Pancreas (tissue), 10 donors: ENCODE results near the gene PRSS27. TPM values are rescaled to one million over a fixed set of nuclear protein-coding genes. Genes with fewer than 3 reads are reported as not detected.
"Not testable (repeated sequence)": the region's sequence is repeated elsewhere in the genome, so short reads cannot be mapped to it uniquely, and the experiment has no call there.

ENCODE experiments used
- ATAC-seq, 4 donors: fragments of 200-7000 bp; cut with Tn5 transposase; one replicate each; pipeline versions ENCODE4 v1.8.0 to v1.9.1; 2020; ENCODE audit warnings: mild to moderate bottlenecking in 4 of 4, moderate library complexity in 4 of 4
- DNase-seq, 6 donors: peaks; one replicate each; pipeline ENCODE4 v3.0.0-alpha.2; 2020
- FAIRE-seq: peaks from 2 replicates; lab custom pipeline; 2012; peaks lifted over from hg19 to GRCh38; lab: Jason Lieb, UNC
- H3K27ac ChIP-seq, 4 donors: fragments of 200-600 bp; sonication (generic); 1 replicate in 3 of 4; 2 replicates in 1 of 4; pipeline versions ENCODE4 v1.5.0 to v1.8.0; 2020
- H3K27me3 ChIP-seq, 4 donors: fragments of 200-600 bp; one replicate each; pipeline ENCODE4 v1.8.0; 2021
- H3K36me3 ChIP-seq, 3 donors: fragments of 200-600 bp; sonication (generic) in 1 of 3; one replicate each; pipeline versions ENCODE4 v1.5.0 to v1.8.0; 2020 to 2021
- H3K4me1 ChIP-seq, 3 donors: fragments of 200-600 bp; one replicate each; pipeline ENCODE4 v1.8.0; 2021
- H3K4me3 ChIP-seq, 4 donors: fragments of 200-600 bp; sonication (generic) in 2 of 4; one replicate each; pipeline versions ENCODE4 v1.5.0 to v1.8.0; 2020 to 2021
- H3K9me3 ChIP-seq, 4 donors: fragments of 200-600 bp; one replicate each; pipeline ENCODE4 v1.8.0; 2021
- CTCF ChIP-seq, 4 donors: fragments of 200-600 bp; sonication (generic) in 3 of 4; IDR thresholded peaks; one replicate each; pipeline versions ENCODE4 v1.5.0 to v1.8.0; 2021; ENCODE audit warnings: antibody characterized with exemption in 4 of 4
- WGBS, 2 donors: extraction: QIAGEN DNeasy Blood & Tissue Kit; methylation state at CpG; one replicate each; pipeline ENCODE4 v1.1.7; 2013; 5-methylcytosine and 5-hydroxymethylcytosine counted together
- intact Hi-C, 3 donors: fragments of 100-400 bp; cut with DNase I; formaldehyde crosslinking; loops; one replicate each; pipeline versions ENCODE4 v1.11.1 to v1.14.2; 2022
- polyA plus RNA-seq, 2 donors: library from polyadenylated mRNA; stranded (reverse); fragments of 200-250 nt; gene quantifications; one replicate each; pipeline ENCODE4 v1.2.3, GENCODE V29; 2013
- total RNA-seq, 6 donors: library from RNA; stranded (reverse); fragmentation: NEBNext Ultra II Directional in 4 of 6; extraction: Animal tissue kit (Norgen Biotek cat#: 25700) in 4 of 6; gene quantifications; one replicate each; pipeline versions ENCODE4 v1.2.1 to v1.2.4, GENCODE V29; 2021 to 2023
- donor health status: healthy with polysubstance abuse.
- donor health status: DM: no; HTN: no; CAD: no; lungs with moderate emphysema.
- donor health status: DM: no; HTN: no; CAD: no.
- donor health status: control.
- donor health status: control.
- donor health status: Bipolar disorder and iron deficiency.
- donor health status: DM: yes; HTN: yes; CAD: no.
- donor health status: DM: no; HTN: no; CAD: no.
- donor health status: DM: no; HTN: no; CAD: no.
- donor health status: DM: yes; HTN: yes; CAD: no.

PRSS27 gene
- total and polyA plus RNA-seq, 8 donors: 0.22 to 2.1 (median 0.56) TPM

GRCh38 chr16:2676937-2677336 lies 43.1 kb downstream of the PRSS27 start:
- H3K4me3 ChIP-seq, H3K27ac ChIP-seq, DNase-seq, FAIRE-seq, H3K27me3 ChIP-seq, H3K9me3 ChIP-seq, intact Hi-C loops, H3K4me1 ChIP-seq, H3K36me3 ChIP-seq, ATAC-seq: not testable (repeated sequence)
- WGBS, 2 donors: 90 to 99% methylated on average over 3 of the region's 3 CpGs

GRCh38 chr16:2675714-2676113 lies 44.3 kb downstream of the PRSS27 start:
- WGBS, 2 donors: 76 to 85% methylated on average over 16 of the region's 16 CpGs
- ATAC-seq (no peak), FAIRE-seq (no peak), DNase-seq (no peak)
- intact Hi-C loops: no loop called here
- H3K27ac ChIP-seq: no peak overlapping the region
- H3K27me3 ChIP-seq: no peaks in the 10 kb centered on the region
- H3K4me1 ChIP-seq: peaks cover 0 to 6% (median 5%) of the 10 kb centered on the region in 3 donors
- H3K9me3 ChIP-seq: no peaks in the 10 kb centered on the region
- H3K4me3 ChIP-seq: no peak overlapping the region
- H3K36me3 ChIP-seq: no peaks in the 10 kb centered on the region
- no peak for TF ChIP-seq CTCF (IDR thresholded peaks at IDR 0.05)

- 80 to 82% methylated on average over 7 of the region's 7 CpGs for WGBS, 2 donors
- ATAC-seq (no peak), DNase-seq (no peak), FAIRE-seq (no peak)
- no peak overlapping the region for H3K4me3 ChIP-seq
- H3K36me3 ChIP-seq: no peaks in the 10 kb centered on the region
- no peaks in the 10 kb centered on the region for H3K27me3 ChIP-seq
- H3K9me3 ChIP-seq: no peaks in the 10 kb centered on the region
- TF ChIP-seq CTCF (IDR thresholded peaks at IDR 0.05): no peak
- no peak overlapping the region for H3K27ac ChIP-seq
- peaks cover 0 to 6% (median 5%) of the 10 kb centered on the region in 3 donors for H3K4me1 ChIP-seq
- intact Hi-C loops: no loop called here
Measured at GRCh38 chr16:2675021-2675420, 45.0 kb downstream of the PRSS27 start.

GRCh38 chr16:2673066-2673999 lies 46.7 kb downstream of the PRSS27 start:
- ATAC-seq (peak; percentile 96 to 98 (median 96)), FAIRE-seq (no peak), DNase-seq (peak; percentile 95 to 98 (median 97))
- 0 to 1% methylated on average over 64 to 107 of the region's 107 CpGs for WGBS, 2 donors
- peaks cover 0 to 3% (median 0%) of the 10 kb centered on the region in 3 donors for H3K36me3 ChIP-seq
- no peaks in the 10 kb centered on the region for H3K27me3 ChIP-seq
- peak overlapping the region; percentile 49 to 77 (median 62) for H3K27ac ChIP-seq
- no peaks in the 10 kb centered on the region for H3K9me3 ChIP-seq
- H3K4me3 ChIP-seq: peak overlapping the region; percentile 45 to 67 (median 57)
- TF ChIP-seq CTCF (IDR thresholded peaks at IDR 0.05): no peak
- peaks cover 0 to 6% (median 5%) of the 10 kb centered on the region in 3 donors for H3K4me1 ChIP-seq
- intact Hi-C loops: no loop called here

- Histone ChIP-seq H3K4me3 (peak overlapping the region in 2 of 4 donors; percentile 45 to 59), H3K4me1 (peaks cover 0 to 6% (median 5%) of the 10 kb centered on the region in 3 donors), H3K9me3 (no peaks in the 10 kb centered on the region), H3K27me3 (no peaks in the 10 kb centered on the region), H3K27ac (no peak overlapping the region), H3K36me3 (peaks cover 0 to 6% (median 0%) of the 10 kb centered on the region in 3 donors)
- no peak for TF ChIP-seq CTCF (IDR thresholded peaks at IDR 0.05)
- 50 to 67% methylated on average over 13 of the region's 13 CpGs for WGBS, 2 donors
- FAIRE-seq (no peak), DNase-seq (peak in 1 of 6 donors; percentile 15), ATAC-seq (no peak)
- intact Hi-C loops: no loop called here
Measured at GRCh38 chr16:2671741-2672140, 48.3 kb downstream of the PRSS27 start.

- FAIRE-seq, H3K4me1 ChIP-seq, H3K27me3 ChIP-seq, H3K9me3 ChIP-seq, H3K4me3 ChIP-seq, ATAC-seq, intact Hi-C loops, H3K27ac ChIP-seq, H3K36me3 ChIP-seq: not testable (repeated sequence)
- 53 to 59% methylated on average over 10 of the region's 10 CpGs for WGBS, 2 donors
- DNase-seq: peak in 1 of 6 donors; percentile 26
Measured at GRCh38 chr16:2671193-2671592, 48.8 kb downstream of the PRSS27 start.
